COLO829 (cell line): ENCODE data around the gene TMEM192.
A peak's percentile ranks its signal among the peaks of the same experiment; 100 is the strongest.
"Not testable (repeated sequence)": the region's sequence is repeated elsewhere in the genome, so short reads cannot be mapped to it uniquely, and the experiment has no call there.

ENCODE experiments used
- DNase-seq: peaks from one replicate; pipeline ENCODE4 v3.0.0; 2012; ENCODE audit warnings: low spot score

The TMEM192 gene

DNA sequence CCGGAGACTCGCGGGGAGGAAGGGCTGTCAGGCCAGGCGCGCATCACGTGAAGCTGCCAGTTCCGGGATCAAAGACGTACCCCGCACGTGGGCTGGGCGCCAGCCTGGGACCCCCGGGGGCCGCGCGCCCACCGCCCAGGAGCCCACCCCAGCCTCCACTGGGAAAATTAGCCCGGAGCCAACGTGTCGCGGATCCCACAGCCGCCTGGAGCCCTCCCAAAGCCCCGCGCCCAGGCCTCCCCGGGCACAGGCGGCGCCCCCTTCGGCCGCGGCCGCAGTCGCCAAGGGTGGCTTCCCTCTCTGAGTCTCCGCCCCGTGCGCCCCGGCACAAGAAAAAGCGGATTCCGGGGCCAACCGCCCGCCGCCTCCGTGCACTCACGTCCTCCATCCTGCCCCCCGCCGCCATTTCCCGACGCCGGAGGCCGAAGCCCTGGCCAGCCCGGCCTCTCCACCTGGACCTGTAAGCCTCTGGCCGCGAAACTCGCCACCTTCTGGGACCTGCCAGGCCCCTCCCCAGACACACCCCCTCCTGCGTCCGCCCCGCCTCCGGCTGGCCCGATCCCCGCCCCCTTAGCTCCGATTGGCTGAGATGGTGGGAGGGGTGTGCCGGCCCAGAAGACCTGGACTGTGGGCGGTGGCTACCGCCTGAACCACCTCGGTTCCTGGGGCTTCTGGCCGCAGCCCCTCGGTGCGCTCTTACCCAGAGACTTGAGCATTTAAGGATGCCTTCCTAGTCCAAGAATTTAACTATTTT is at the start of gene TMEM192:
Gene TMEM192, minus strand, starts transcription at position 493 of the 754 bp plus-strand sequence. Its CDS starts 87 bp downstream, at position 406.
- DNase-seq, result peak; percentile 95

DNA sequence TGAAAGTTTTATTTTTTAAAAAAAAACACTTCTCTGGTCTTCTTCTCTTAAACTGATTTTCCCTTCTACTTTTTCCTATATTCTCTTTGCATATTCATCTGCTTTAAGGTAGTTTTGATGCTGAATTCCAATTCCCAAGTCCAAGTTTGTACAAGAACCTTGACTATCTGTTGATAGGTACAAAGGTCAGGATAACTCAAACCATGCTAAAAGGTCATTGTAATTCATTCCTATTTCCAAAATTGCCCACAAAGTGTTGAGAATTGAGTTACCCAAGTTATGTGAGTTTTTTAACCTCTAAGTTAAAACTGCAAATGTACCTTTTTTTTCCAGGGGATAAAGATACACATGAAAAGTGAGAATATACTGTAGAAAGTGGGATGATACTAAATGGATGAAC is 46.1 kb upstream of the TMEM192 start:
- DNase-seq, result no peak

DNA sequence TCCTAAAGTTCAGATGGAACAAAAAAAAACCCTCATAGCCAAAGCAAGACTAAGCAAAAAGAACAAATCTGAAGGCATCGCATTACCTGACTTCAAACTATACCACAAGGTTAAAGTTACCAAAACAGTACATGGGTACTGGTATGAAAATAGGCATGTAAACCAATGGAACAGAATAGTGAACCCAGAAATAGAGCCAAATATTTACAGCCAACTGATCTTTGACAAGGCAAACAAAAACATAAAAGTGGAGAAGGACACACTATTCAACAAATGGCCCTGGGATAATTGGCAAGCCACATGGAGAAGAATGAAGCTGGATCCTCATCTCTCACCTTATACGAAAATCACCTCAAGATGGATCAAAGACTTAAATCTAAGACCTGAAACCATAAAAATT is 44.2 kb upstream of the TMEM192 start:
- DNase-seq, result no peak

DNA sequence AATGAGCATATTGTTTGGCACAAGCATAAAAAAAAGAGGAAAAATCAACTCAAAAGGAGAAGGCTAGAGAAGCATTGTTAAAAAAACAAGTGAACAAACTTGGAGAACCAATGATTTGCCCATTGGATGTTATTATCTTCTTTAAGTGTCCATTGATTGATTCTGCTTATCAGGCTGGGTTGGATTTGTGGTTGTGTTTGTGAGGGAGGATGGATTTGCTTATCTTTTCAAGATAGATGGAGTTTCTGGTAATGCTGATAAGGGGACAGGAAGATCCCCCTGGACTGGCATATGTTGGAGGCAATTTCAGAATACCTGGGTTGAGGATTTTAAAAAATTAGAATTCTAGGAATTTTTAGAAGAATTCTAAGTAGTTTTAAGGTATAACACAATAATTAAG is 41.8 kb upstream of the TMEM192 start:
- no peak for DNase-seq

DNA sequence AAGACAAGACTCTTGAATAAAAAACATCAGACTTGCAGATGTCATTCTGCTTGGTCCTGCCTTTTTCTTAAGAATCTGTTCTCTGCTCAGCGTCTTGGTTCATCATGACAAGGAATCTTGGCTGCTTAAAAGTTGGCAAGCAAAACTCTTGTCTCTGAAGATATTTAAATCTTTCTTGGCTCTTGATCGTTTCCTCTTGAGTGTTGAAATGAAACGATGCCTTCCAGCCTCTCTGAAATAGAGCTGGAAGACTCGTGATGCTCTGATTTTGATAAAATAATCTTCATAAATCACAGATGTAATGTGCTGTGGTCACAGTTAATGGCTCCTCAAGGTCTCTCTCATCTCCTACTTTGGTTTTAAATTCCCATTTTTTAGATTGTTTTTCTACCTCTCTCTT is 39.9 kb upstream of the TMEM192 start:
- DNase-seq, result no peak

DNA sequence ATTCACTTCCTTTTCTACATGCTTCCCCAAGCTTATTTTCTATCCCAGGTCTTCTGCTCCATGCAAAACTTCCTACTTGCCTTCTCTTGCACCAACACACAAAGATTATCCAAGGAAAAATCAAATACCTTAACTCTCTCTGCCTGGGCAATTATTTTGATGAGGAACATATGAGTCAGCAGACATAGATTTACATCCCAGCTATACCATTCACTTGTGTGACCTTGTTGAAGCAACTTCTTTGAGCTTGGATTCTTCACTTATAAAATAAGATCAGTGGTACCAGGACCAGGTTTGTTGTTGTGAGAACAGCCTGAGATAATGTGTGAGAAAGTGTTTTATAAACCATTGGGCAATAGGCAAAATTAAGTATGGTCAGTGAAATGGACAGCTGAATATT is 39.1 kb upstream of the TMEM192 start:
- no peak for DNase-seq

DNA sequence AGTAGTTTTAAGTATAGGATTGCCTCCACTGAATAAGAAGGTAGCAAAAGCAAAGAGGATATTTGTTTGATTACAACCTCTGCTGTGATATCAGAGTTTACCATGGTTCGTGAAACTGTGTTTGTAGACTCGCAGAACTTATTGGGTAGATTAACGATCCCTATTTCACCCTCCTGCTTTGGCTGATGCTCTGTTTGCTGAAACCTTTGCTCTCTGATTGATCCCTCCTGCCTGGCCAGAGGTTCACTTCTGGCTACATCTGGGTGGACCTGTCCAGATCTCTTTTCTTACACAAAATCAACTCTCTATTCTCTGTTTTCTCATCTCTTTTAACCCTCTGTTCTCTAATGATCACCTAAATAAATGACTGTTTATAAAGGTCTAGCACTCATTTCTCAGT is 37.9 kb upstream of the TMEM192 start:
- no peak for DNase-seq

DNA sequence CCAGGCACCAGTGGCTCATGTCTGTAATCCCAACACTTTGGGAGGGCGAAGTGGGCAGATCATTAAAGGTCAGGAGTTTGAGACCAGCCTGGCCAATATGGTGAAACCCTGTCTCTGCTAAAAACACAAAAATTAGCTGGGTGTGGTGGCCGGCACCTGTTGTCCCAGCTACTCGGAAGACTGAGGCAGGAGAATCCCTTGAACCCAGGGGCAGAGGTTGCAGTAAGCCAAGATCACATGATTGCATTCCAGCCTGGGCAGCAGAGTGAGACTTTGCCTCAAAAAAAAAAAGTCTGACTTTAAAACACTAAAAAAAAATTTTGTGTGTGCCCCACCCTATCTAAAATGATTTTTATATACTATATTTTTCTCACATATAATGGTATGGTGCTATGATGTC is 26.2 kb upstream of the TMEM192 start:
- no peak for DNase-seq

DNA sequence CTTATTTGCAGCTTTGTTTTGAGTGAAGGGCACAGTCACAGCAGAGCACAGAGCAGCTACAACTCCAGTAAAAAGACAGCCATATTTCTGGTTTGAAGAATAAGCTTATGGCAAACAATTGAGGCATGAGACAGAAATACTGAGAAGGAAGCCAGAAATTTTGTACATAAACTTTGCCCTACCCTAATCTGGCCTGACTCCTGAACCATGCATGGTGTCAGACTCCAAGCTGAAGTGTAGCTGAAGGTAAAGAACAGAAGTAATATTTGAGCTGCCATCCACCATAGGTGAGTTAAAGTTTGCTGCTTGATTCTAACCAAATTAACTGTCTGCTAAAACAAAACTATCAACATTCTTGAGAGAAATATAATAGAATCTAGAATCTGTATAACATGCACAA is 24.5 kb upstream of the TMEM192 start:
- DNase-seq, result no peak

DNA sequence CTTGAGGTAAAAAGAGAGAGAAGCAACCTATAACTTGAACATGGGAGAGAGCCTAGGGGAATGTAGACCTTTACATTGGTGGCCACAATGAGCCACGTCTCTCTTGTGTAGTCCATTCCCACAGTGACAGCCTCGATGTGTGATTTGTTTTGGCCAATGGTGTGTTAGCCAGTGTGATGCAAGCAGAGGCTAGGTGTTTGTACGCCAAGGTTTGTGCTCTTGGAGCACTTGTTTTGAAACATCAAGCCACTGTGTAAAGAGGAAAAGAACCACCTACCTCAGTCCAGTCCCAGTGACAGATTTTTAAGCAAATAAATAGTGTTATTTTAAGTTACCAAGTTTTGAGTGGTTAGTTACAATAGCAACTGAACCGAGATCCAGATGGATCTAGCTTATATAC is 23.9 kb upstream of the TMEM192 start:
- no peak for DNase-seq

DNA sequence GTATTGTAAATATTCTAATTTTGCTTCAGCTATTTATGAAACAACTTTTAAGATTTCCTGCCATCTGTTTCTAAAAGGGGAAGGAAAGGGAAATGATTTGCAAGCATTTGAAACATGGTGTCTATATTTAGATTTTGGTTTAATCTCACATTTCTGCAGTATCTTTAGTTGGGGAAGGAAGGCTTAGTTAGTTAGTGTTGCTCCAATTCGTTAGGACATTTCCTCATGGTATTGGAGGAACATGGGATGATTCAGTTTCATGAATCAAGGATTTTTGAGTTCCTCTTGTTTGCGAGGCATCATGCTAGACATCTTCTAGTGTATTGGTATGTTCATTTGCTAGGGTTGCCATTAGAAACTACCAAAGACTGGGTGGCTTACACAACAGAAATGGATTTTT is 20.5 kb upstream of the TMEM192 start:
- no peak for DNase-seq

DNA sequence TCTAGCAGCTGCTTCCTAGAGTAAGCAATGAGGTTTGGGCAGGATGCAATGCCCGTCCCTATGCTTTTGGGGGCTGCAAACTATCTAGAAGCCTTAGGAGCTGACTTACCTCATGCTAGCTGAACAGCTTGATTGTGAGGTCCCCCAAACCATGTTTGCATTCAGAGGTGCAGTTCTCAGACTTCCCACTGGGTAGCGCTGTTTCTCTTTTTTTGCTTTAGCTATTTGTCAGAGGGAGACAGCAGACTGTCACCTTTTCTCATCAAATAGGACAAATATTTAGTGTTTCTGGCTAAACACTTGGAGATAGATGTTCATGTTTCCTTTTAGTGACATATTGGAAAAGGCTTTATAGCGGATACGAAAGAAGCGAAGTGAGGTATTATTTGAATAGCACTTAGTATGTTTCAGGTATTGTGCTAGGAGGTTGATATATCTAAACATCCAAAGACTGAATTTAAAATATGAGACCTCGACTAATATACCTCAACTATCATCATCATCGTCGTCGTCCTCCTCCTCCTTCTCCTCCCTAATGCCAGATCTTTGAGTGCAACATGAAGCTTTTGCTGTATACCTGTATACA is 18.7 kb upstream of the TMEM192 start:
- DNase-seq, result peak; percentile 54

DNA sequence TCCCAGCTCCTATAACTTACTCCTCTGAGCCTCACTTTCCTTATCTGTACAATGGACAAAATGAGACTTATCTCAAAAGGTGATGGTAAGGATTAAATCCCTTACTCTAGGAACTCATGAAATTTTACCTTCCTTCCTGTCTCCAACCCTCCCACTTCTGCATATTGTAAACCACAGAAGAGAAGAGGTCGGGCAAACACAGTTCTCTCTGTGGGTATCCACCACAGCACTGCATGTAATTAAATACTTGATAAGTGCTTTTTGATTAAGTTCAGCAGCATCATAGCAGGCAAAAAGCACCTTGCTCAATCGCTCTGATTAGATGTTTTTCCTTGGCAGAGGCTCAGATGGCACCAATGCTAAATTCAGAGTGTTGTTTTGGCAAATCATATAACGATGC is 17.3 kb upstream of the TMEM192 start:
- no peak for DNase-seq

DNA sequence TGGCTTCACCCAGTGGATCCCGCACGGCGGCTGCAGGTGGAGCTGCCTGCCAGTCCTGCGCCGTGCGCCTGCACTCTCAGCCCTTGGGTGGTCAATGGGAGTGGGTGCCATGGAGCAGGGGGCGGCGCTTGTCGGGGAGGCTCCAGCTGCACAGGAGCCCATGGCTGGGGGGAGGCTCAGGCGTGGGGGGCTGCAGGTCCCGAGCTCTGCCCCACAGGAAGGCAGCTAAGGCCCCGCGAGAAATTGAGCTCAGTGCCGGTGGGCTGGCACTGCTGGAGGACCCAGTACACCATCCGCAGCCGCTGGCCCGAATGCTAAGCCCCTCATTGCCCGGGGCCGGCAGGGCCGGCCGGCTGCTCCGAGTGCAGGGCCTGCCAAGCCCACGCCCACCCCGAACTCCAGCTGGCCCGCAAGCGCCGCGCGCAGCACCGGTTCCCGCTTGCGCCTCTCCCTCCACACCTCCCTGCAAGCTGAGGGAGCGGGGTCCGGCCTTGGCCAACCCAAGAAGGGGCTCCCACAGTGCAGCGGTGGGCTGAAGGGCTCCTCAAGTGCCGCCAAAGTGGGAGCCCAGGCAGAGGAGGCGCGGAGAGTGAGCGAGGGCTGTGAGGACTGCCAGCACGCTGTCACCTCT is 13.3 kb upstream of the TMEM192 start:
- not testable (repeated sequence) for DNase-seq

DNA sequence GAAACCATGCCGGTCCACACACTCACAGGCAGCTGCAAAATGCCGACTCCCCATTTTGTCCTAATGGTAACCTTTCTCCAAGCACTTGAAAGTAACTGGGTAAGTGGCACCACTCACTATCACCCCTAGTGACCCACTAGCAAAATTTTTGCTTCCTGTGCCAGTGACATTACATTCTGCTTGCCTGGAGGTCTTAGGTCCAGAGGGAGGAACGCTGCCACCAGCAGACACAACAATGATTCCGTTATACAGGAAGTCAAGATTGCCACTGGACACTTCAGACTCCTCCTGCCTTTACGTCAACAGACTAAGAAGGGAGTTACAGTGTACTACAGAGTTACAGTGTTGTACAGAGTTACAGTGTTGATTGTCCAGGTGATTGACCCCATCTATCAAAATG is 11.8 kb upstream of the TMEM192 start:
- no peak for DNase-seq

DNA sequence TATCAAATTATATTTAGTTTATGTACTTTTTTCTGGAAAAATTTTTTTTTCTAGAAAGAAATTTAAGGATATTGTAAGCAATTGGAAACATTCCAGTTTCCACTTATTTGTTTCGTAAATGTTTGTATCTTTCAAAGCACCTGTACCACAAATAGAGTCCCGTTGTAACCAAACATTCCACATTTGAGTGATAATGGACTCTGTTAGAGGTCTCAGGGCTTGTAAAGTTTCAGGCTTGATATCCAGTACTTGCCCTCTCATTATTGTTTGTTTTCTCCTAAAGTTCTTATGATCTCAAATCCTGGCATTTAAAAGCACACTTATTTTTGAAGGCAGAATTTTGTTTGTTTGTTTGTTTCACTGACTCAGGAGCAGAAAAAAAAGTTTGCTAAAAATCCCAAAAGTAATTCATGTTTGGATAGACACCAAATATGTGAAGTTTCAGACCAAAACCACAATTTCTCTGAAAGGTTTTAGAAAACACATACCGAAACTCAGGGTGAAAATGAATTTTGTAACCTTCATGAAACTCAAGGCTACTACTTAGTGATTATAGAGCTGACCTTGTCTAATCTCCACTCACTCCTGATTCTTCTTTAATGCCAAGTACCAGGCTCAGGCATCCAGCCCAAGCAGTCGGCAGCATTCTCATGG is 5.7 kb upstream of the TMEM192 start:
- DNase-seq, result no peak

DNA sequence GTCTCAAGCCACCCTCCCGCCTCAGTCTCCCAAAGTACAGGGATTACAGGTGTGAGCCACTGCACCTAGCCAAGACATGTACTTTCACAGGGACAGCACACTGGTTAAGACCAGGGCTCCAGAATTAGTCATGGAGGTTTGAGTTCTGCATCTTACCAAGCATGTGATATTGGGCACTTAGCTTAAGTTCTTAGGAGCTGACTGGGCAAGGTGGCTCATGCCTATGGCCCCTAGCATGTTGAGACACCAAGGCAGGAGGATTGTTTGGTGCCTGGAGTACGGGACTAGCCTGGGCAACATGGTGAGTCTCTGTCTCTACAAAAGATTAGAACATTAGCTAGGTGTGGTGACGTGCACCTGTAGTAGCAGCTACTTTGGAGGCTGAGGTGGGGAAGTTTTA is 2.6 kb upstream of the TMEM192 start:
- DNase-seq, result no peak

DNA sequence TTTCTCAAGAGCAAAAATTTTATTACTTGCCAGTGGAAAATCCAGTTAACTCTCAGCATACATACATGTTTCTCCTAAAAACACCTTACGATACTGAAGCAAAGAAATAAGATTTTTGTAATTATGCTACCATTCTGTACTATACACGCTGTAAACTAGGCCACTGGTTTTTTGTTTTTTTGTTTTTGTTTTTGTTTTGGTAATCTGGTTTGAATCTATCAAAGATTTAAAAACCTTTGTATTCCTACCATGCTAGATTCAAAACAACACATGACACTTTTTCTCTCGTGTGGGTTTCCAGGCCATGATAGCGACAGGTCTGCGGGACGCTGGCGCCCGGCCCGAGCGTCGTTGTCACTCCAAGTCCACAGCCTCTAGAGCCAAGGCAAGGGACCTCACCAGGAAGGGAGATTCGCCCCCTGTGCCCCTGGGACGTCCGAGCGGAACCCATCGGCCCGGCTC is 723 bp downstream of the TMEM192 start:
- DNase-seq, result no peak

DNA sequence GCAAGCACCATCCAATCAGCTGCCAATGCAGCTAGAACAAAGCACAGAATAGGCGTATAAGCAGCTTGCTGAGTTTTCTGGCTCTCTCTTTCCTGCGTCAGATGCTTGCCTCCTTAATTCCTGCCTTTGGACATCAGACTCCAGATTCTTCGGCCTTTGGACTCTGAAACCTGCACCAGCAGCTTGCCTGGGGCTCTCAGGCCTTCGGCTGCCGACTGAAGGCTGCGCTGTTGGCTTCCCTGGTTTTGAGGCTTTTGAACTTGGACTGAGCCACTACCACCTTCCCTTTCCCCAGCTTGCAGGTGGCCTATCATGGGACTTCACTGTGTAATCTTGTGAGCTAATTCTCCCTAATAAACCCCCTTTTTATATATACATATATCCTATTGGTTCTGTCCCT is 6.1 kb downstream of the TMEM192 start:
- no peak for DNase-seq

DNA sequence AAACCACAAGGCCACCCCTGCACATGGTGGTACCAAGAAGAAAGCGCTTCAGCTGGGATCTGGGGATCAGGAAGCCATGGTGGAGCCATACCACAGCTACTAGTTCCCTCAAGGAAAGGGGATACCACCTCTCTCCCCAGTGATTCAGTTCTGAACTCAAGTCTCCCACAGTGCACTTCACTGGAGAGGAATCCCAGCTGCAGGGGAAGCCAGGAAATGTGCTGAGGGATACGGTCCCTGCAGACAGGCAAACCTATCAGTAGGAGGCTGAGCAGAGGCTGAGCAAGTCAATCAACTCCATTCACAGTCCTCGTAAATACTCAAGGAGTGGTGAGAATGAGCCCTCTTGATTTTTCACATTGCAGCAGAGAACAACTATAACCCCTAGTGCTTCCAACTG is 11.0 kb downstream of the TMEM192 start:
- DNase-seq, result no peak

DNA sequence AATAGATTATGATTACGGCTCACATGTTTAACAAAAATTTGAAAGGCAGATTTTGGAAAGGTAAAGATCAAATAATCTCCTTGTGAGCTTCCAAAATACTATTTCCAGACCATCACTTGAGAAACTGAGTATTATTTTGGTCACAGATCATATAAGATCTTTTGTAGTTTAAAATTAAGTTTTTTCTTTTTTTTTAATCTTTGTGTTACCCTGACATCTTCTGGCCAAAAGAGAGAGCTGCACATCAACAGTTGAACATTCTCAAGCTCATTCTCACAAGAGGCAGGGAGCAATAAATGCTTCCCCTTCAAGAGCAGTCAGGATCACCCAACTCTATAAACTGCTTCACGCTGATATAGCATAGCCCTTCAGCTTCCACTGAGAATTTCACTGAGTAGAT is 15.9 kb downstream of the TMEM192 start:
- DNase-seq, result peak; percentile 40

DNA sequence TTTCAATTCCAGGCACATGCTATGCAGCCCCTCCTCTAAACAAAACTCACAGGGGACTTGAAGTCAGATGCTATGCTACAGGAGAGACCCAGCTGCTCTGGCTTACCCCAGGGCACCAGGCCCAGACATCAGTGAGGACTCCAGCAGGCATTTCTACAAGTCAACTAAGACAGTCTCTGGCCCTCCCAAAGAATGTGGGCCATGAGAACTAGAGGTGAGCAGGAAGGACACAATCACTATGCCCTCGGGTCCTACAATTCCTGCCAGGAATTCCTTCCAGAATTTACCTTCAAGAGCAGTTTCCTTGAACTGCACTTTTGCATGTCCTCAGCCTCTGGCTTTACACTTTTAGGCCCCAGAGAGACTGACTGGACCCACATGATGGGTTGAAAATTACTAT is 17.4 kb downstream of the TMEM192 start:
- DNase-seq, result no peak

DNA sequence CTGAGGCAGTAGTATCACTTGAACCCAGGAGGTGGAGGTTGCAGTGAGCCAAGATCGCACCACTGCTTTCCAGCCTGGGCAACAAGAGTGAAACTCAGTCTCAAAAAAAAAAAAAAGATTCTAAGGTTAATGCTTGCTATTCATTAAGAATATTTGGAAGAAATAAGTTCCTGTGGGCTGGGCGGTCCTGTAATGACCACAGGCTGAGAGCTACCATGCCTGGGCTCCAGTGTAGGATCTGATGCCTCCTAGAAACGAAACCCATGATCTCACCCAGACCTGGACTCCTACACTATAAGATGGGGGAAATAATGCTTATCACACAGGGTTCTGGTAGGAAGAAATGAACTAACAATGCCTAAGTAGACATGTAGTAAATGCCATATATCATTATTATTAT is 17.8 kb downstream of the TMEM192 start:
- no peak for DNase-seq
